Naive B cell (primary cell): Measurements from ENCODE around the gene TRIM26. TPM values are rescaled to one million over a fixed set of nuclear protein-coding genes. Genes with fewer than 3 reads are reported as not detected.

Source experiments
- ATAC-seq, 2 donors: fragments of 150-1000 bp; cut with Tn5 transposase; 2 replicates each; pipeline ENCODE4 v1.10.0; 2021; ENCODE audit warnings: low read depth in 2 of 2, mild to moderate bottlenecking in 2 of 2, moderate library complexity in 2 of 2
- DNase-seq: peaks from one replicate; pipeline ENCODE4 v3.0.0; 2022
- H3K27ac Mint-ChIP-seq, 6 donors: one replicate each; pipeline ENCODE4 v1.8.0; 2020 to 2022; ENCODE audit warnings: mild to moderate bottlenecking in 6 of 6, mixed read lengths in 6 of 6, moderate library complexity in 5 of 6, inconsistent platforms in 2 of 6
- H3K27me3 Mint-ChIP-seq, 3 donors: one replicate each; pipeline ENCODE4 v1.8.0; 2021 to 2022; ENCODE audit warnings: mixed read lengths in 3 of 3, mild to moderate bottlenecking in 1 of 3
- H3K36me3 Mint-ChIP-seq, 2 donors: one replicate each; pipeline ENCODE4 v1.8.0; 2020 to 2022; ENCODE audit warnings: mixed read lengths in 2 of 2, inconsistent platforms in 1 of 2, mild to moderate bottlenecking in 1 of 2
- H3K4me1 Mint-ChIP-seq, 3 donors: one replicate each; pipeline ENCODE4 v1.8.0; 2020 to 2022; ENCODE audit warnings: mixed read lengths in 3 of 3, inconsistent platforms in 1 of 3, mild to moderate bottlenecking in 1 of 3, moderate library complexity in 1 of 3
- H3K4me3 Mint-ChIP-seq, 8 donors: one replicate each; pipeline ENCODE4 v1.8.0; 2020 to 2022; ENCODE audit warnings: mild to moderate bottlenecking in 8 of 8, mixed read lengths in 8 of 8, moderate library complexity in 8 of 8, inconsistent platforms in 2 of 8
- H3K9me3 Mint-ChIP-seq, 7 donors: one replicate each; pipeline ENCODE4 v1.8.0; 2020 to 2022; ENCODE audit warnings: mixed read lengths in 7 of 7, mild to moderate bottlenecking in 5 of 7, inconsistent platforms in 2 of 7, moderate library complexity in 1 of 7
- polyA plus RNA-seq, 6 donors: library from polyadenylated mRNA; unstranded; fragments of 300-500 nt; fragmentation: Illumina TruSeq; gene quantifications; one replicate each; pipeline ENCODE4 v1.2.3, GENCODE V29; 2021; ENCODE audit warnings: low read depth in 6 of 6

TRIM26 gene
- polyA plus RNA-seq, 6 donors from 2014 or later = 20.4 to 70.0 (median 48.2) TPM

DNA sequence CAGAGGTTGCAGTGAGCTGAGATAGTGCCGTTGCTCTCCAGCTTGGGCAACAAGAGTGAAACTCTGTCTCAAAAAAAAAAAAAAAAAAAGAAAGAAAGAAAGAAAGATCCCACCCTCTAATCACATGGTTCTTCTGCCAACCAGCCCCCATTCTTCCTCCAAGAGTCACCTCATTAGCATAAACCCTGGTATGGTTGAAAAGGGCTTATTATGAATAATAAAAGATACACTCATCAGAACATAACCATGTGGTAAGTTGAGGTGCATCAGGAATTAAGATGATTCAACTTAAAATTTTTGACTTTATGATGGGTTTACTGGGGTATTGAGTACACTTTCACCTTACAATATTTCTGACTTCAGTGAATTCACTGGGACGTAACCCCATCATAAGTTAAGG lies 78.1 kb downstream of the TRIM26 start:
- no peak for ATAC-seq
- Mint-ChIP-seq H3K9me3 (no peaks in the 10 kb centered on the region), H3K36me3 (no peaks in the 10 kb centered on the region), H3K27me3 (peaks cover 48 to 66% (median 56%) of the 10 kb centered on the region in 3 donors), H3K27ac (no peak overlapping the region), H3K4me3 (no peak overlapping the region), H3K4me1 (peaks cover 6 to 9% (median 6%) of the 10 kb centered on the region in 3 donors)
- DNase-seq = no peak

Other genes starting within 250 kb of the TRIM26 start
- 100 to 1,000 TPM in 1 of 6 donors, 10 to 100 TPM in 5; 40.2 to 102 (median 85.7) TPM for gene POLR1H, start 152.1 kb downstream of the TRIM26 start, polyA plus RNA-seq
- gene PPP1R11, start 146.2 kb downstream of the TRIM26 start, polyA plus RNA-seq = 100 to 1,000 TPM in 2 of 6 donors, 10 to 100 TPM in 4; 70.9 to 101 (median 84.8) TPM
- under 1 TPM in 2 of 6 donors, not detected in 4; 0.14 to 0.15 TPM for gene RNF39, start 137.6 kb downstream of the TRIM26 start, polyA plus RNA-seq
- gene TRIM31, start 100.3 kb downstream of the TRIM26 start, polyA plus RNA-seq = not detected
- gene TRIM40, start 77.3 kb downstream of the TRIM26 start, polyA plus RNA-seq = not detected
- under 1 TPM in 1 of 6 donors, not detected in 5; 0.18 TPM for gene TRIM10, start 52.2 kb downstream of the TRIM26 start, polyA plus RNA-seq
- not detected for gene TRIM15, start 49.9 kb downstream of the TRIM26 start, polyA plus RNA-seq
- 10 to 100 TPM in 4 of 6 donors, 1 to 10 TPM in 2; 8.0 to 16.3 (median 15.0) TPM for gene TRIM39, start 113.5 kb upstream of the TRIM26 start, polyA plus RNA-seq
- gene RPP21, start 131.8 kb upstream of the TRIM26 start, polyA plus RNA-seq = 100 to 1,000 TPM in 3 of 6 donors, 10 to 100 TPM in 3; 82.9 to 124 (median 98.4) TPM